ENCODE measurements around the gene USH1C.

USH1C gene

DNA sequence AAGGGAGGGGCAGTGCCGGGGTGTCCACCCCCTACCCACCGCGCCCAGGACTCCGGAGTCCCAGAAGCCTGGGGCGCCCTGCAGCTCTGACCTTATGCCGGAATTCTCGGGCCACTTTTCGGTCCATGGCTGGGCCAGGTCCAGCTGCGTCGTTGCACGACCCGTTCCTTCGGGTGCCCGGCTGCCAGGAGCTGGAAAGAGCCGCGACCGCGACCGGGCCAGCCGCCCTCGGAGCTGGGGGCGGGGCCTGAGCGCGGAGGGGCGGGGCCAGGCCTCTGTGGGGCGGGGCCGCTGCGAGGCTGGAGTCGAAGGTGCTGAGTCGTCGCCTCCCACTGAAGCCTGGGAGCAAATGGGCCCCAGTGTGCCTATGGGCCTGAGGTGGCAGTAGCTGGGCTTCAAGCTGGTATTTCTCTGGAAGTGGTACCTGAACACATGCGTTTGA is at the start of gene USH1C:
TSS of gene USH1C (minus strand) at position 236 of the 442 bp plus-strand sequence. CDS start at position 127, 109 bp downstream.
- peak; percentile 67 for DNase-seq

DNA sequence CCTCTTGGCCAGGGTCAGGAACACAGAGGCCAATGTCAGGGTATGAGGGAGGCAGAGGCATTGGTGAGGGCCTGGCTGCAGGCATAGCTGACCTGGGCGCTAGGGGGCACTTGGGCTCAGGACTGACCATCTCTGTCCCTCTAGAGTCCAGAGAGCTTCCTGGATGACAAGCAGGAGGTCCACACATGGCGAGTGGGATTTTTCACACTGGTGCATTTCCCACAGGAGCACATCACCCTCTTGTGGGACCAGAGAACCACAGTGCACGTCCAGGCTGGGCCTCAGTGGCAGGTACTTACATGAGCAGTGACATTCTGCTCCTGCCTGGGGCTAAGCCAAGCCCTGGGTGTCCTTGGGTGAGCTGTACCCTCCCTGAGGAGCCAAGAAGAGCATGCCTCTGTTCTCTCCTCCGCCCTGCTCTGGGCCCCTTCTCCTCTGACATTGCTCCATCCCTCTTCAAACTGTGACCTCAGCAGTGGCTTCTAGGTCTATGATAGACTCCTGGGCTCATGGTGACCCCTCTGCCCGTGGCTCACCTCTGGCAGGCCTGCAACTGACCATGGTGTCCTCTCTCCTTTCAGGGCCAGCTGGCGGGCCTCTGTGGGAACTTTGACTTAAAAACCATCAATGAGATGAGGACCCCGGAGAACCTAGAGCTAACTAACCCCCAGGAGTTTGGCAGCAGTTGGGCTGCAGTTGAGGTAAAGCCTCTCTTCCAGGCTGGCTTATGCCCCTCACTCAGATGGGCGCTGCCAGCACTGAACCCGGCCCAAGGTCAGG is 49.4 kb upstream of the USH1C start:
- no peak for DNase-seq

DNA sequence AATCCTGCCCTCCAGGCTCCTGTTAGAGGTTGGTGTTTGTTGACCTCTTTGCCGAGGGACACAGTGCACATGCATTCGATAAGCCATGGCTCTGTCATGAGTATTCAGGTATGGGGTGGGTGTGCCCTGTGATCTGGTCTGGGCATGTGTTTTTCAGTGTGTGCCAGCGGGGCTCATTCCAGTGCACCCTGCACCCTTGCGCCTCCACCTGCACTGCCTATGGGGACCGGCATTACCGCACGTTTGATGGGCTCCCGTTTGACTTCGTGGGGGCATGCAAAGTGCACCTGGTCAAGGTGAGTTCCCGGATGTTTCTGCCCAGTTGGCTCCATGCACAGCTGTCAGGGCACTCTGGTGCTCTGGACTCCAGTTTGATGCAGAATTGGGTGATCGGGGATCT is 47.1 kb upstream of the USH1C start:
- DNase-seq = no peak

GRCh38 chr11:17590463-17590862 is 46.2 kb upstream of the USH1C start:
- no peak for DNase-seq

DNA sequence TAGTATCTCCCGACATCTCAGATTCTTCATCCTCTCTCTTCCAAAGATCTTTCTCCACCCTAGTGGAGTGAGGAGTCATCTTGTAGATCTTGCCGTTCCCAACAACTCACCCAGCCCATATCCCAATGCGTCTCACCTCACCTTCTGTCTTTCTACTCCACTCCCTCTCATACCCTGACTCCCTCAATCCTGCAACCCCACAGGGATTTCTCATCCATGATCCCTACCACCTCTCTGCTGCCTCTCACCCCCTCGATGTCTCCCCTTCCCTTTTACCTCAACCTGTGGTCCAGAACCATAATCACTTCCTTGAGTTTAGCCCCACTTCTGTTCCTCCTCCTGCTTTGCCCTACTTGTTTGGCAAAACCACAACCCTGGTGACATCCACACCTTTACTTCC is 44.5 kb upstream of the USH1C start:
- no peak for DNase-seq

- no peak for DNase-seq
These were observed 44.0 kb upstream of the USH1C start for GRCh38 chr11:17588166-17588565.

GRCh38 chr11:17585911-17586695 is 41.9 kb upstream of the USH1C start:
- DNase-seq = no peak

DNA sequence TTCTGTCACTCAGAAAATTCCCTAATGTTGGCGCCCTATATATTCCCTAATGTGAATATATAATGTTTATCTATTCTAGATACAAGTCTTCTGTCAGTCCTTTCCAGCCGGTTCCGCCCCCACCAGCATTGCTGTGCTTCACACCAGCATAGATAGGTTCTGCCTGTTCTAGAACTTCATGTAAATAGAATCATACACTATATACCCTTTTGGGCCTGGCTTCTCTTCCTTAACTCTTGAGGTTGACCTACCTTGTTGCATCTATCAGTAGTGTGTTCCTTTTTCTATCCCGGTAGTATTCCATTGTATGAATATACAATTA is 37.5 kb upstream of the USH1C start:
- DNase-seq = no peak

DNA sequence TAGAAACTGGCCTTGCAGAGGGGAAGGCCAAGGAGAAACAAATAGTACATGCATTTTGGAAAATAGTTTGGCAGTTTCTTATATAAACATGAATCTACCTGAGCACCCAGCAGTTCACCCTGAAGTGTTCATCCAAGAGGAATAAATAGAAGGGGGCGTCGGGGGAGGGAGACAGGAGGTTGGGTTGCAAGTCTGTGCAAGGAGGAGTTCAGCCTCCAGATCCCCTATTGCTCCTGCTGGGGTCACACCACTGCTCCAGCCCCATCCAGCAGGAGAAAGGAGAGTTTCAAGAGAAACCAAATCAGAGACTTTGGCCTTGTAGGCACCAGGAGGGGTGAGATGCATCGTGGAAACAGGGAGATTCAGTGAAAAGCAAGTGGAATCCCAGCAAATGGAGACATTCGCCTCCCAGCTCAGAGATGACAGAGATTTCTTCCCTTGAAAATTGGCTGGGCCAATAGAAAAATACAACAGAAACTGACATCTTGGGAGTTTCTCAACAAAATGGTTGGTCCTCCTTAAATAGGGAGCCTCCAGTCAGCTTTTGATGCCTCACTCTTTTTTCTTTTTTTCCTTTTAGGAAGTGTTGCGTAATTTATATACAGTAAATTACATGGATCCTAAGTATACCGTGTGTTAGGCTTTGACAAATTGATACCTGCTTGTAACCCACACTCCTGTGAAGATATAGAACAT is 37.0 kb upstream of the USH1C start:
- DNase-seq = no peak

- DNase-seq = no peak
These were observed 36.1 kb upstream of the USH1C start for GRCh38 chr11:17580271-17580670.

- no peak for DNase-seq
These were observed 35.2 kb upstream of the USH1C start for GRCh38 chr11:17579451-17579850.

DNA sequence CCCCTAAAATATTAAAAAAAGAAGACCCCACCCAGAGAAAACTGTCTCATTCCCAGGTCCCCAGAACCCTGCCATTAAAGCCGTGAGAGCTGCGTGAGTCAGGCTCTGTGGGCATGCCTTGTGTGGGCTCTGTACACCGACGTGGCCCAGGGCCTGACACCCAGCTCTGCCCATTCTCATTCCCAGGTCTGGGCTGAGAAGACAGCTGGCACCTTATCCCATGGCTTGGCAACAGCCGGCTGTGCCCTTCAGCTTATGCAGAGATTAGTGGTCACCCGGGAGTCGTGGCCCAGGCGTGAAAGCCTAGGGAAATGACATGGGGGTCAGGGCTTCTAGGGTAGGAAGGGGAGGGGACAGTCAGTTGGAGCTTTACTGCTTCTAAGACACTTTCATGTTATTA is 34.7 kb upstream of the USH1C start:
- no peak for DNase-seq

GRCh38 chr11:17578296-17578695 is 34.1 kb upstream of the USH1C start:
- DNase-seq = no peak

- DNase-seq = no peak
These were observed 31.5 kb upstream of the USH1C start for GRCh38 chr11:17575431-17576425.

DNA sequence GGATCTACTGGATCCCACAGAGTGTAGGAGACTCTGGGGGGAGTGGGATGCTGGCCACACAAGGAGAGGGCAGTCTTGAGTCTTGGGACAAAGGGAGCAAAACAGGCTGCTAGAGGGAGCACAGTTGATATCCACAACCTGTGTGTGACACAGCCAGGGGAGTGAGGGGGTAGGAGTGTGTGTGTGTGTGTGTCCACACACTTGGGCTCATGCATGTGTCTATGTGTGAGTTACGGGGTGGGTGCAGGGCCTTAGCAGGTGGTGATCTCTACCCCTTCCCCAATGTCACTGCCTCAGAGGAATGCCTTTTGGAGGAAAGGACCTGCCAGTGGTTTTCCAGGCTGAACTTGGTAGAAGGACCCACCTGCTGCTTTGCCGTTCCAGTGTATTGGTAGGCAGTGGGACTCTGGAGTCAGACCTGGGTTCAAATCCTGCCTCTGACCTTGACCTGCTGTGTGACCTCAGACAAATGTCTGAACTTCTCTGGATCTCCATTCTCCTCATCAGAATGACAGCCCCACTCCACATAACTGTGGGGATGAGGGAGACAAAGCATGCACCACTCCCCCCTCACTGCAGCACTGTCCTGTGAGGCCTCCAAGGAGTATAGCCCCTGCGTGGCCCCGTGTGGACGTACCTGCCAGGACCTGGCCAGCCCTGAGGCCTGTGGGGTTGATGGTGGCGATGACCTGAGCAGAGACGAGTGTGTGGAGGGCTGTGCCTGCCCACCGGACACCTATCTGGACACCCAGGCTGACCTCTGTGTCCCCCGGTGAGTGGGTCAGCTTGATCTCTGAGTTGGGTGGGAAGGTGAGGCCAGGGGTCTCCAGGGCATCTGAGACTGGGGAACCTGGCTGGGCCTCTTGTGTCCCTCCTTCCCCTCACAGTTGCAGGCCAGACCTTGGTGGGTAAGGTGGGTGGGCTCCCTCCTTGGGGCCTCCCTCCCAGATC is 30.2 kb upstream of the USH1C start:
- no peak for DNase-seq

- DNase-seq = no peak
These were observed 29.3 kb upstream of the USH1C start for GRCh38 chr11:17573526-17573925.

DNA sequence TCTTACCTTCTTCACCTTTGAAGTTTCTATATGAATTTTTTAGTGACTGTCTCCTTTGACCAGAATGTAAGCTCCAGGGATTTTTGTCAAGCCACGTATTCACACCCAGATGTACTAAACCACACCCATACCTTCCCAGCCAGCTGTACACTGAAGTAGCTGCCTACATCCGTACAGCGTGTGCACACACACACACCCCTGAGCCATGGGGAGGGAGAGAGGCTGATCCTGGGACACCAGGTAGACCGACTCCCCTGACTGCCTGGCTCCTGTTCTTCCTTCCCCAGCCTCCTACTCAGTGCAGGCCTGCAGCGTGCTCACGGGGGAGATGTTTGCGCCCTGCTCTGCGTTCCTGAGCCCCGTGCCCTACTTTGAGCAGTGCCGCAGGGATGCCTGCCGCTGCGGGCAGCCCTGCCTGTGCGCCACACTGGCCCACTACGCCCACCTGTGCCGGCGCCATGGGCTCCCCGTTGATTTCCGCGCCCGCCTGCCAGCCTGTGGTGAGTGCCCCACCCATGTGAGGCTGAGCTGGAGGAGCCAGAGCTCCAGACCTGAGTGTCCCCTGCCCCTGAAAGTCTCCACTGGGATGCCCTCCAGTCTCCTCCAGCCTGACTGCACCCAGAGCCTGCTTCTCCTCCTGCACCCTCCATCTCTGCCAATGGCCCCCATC is 28.7 kb upstream of the USH1C start:
- DNase-seq = no peak

- no peak for DNase-seq
These were observed 28.1 kb upstream of the USH1C start for GRCh38 chr11:17572359-17572690.

DNA sequence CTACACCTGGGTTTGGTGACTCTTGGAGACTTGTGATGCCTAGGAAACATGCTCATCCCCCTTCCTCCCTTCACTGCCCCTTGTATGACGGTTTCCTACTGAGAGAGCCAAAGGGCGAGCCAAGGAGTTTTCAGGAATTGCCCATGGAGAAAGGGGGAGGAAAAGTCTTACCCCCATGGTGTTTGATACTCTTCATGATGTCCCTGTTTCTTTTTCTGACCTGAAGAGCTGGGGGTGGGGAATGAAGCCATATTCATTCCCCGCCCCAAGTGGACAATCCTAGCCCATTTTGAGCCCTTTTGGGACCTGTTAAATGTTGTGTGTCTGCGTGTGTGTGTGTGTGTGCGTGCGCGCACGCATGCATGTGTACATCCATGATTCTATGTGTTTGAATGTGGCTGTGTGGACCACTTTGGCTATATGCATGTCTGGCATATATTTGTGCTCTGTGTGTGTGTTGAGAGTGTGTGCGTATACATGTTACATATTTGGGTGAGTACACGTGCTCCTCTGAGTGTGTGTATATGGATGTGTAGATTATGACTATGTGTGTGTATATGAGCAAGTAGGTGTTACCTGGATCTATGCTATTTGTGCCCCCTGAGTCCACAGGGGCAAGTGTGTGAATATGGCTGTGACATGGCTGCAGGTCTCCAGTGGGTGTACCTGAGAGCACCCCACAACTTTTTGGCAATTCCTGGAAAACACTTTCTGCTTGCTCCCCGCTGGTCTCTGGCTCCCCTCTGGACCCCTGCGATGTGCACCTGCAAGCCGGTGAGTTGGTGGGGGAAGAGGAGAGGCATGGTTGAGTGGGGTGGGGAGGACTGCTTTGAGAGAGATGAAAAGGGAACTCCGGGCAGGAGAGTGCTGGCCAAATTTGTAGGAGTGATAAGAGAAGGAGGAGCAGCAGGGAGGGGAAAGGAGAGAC is 27.5 kb upstream of the USH1C start:
- DNase-seq = no peak

GRCh38 chr11:17570034-17570433 is 25.8 kb upstream of the USH1C start:
- DNase-seq = no peak
